A549 treated with Mapracorat at 1 μM for 4 hours (cell line): ENCODE results near the gene ZNF808. TPM values are rescaled to one million over a fixed set of nuclear protein-coding genes. Genes with fewer than 3 reads are reported as not detected.

Experiments used
- total RNA-seq: library from RNA; stranded (reverse); fragments of 200-300 nt; extraction: Qiagen RNA extraction; gene quantifications from 5 replicates; pipeline ENCODE4 v1.2.3, GENCODE V29; 2022

The ZNF808 gene
- total RNA-seq: 0.06 to 0.24 TPM (median 0.20 TPM) in 5 replicates

GRCh38 chr19:52527134-52527955 lies at the start of gene ZNF808:
Gene ZNF808 (plus strand): TSS chr19:52527668. CDS start chr19:52543285, 15,617 bp downstream.

GRCh38 chr19:52570000-52570861 lies 42.8 kb downstream of the ZNF808 start, which contains the start of gene ZNF701:
Gene ZNF701 (plus strand): TSS chr19:52570287. CDS start chr19:52574148, 3,861 bp downstream.

Other genes starting within 250 kb of the ZNF808 start
- 7.0 to 16.7 TPM (median 16.1 TPM) in 5 replicates for gene ZNF480, start 230.5 kb upstream of the ZNF808 start, total RNA-seq
- not detected in 5 replicates for gene ZNF610, start 191.4 kb upstream of the ZNF808 start, total RNA-seq
- 0.39 to 1.3 TPM (median 0.81 TPM) in 5 replicates for gene ZNF880, start 157.7 kb upstream of the ZNF808 start, total RNA-seq
- gene ZNF528, start 129.8 kb upstream of the ZNF808 start, total RNA-seq: 0.05 to 0.39 TPM (median 0.17 TPM) in 4 of 5 replicates, not detected in the other
- not detected in 5 replicates for gene ZNF534, start 98.5 kb upstream of the ZNF808 start, total RNA-seq
- gene ZNF578, start 74.1 kb upstream of the ZNF808 start, total RNA-seq: not detected in 5 replicates
- gene ZNF701, start 42.6 kb downstream of the ZNF808 start, total RNA-seq: 0.11 to 0.28 TPM (median 0.21 TPM) in 5 replicates
- 0.05 to 0.28 TPM (median 0.15 TPM) in 4 of 5 replicates, not detected in the other for gene ZNF83, start 110.7 kb downstream of the ZNF808 start, total RNA-seq
- gene ZNF611, start 207.4 kb downstream of the ZNF808 start, total RNA-seq: 1.8 to 3.7 TPM (median 2.1 TPM) in 5 replicates